ENCODE measurements around the gene PLAGL1.

The PLAGL1 gene

GRCh38 chr6:143998686-143999085 is 9.4 kb downstream of the PLAGL1 start:
- no peaks in the 10 kb centered on the region for H3K27me3 ChIP-seq (ENCODE audit: insufficient read depth, low read length, poor library complexity, severe bottlenecking)
- H3K4me1 ChIP-seq (ENCODE audit: insufficient read depth, low read length, poor library complexity, severe bottlenecking) = no peaks in the 10 kb centered on the region
- no peak overlapping the region for H3K4me3 ChIP-seq (ENCODE audit: low read length, poor library complexity, severe bottlenecking)

GRCh38 chr6:143993965-143994646 is 14.0 kb downstream of the PLAGL1 start:
- H3K9me3 ChIP-seq (ENCODE audit: insufficient read depth, low read depth, low read length) = no peaks in the 10 kb centered on the region
- no peak for TF ChIP-seq CTCF (conservative IDR thresholded peaks at IDR 0.05; ENCODE audit: low read length)
- no peak for TF ChIP-seq EZH2phosphoT487 (IDR thresholded peaks at IDR 0.05; ENCODE audit: borderline replicate concordance)
- H3K9me2 ChIP-seq (replicated peaks; ENCODE audit: low read depth, low read length) = no peaks in the 10 kb centered on the region
- H3K36me3 ChIP-seq (ENCODE audit: insufficient read depth, low read length) = no peaks in the 10 kb centered on the region
- H3F3A ChIP-seq (ENCODE audit: low read depth) = no peaks in the 10 kb centered on the region
- no peak overlapping the region for H3K4me2 ChIP-seq (ENCODE audit: low read depth, low read length, poor library complexity, severe bottlenecking)
- H3K4me1 ChIP-seq (ENCODE audit: insufficient read depth, low read length, poor library complexity, severe bottlenecking) = no peaks in the 10 kb centered on the region
- H4K20me1 ChIP-seq (ENCODE audit: insufficient read depth, low read length, poor library complexity, severe bottlenecking) = no peaks in the 10 kb centered on the region
- H3K9ac ChIP-seq (ENCODE audit: low read depth, low read length, poor library complexity, severe bottlenecking) = no peak overlapping the region
- H2AFZ ChIP-seq (ENCODE audit: low read length) = no peak overlapping the region
- H3K4me3 ChIP-seq (ENCODE audit: low read length, poor library complexity, severe bottlenecking) = no peak overlapping the region
- no peaks in the 10 kb centered on the region; the same call in 1 of the 2 replicates for H3K79me2 ChIP-seq (ENCODE audit: insufficient read depth, low read length)
- H3K27me3 ChIP-seq (ENCODE audit: insufficient read depth, low read length, poor library complexity, severe bottlenecking) = no peaks in the 10 kb centered on the region

More at GRCh38 chr6:143998686-143999085, 9.4 kb downstream of the PLAGL1 start:
- Histone ChIP-seq H3K79me2 (ENCODE audit: insufficient read depth, low read length) (peaks cover 12% of the 10 kb centered on the region), H3K4me2 (ENCODE audit: low read depth, low read length, poor library complexity, severe bottlenecking) (no peak overlapping the region), H4K20me1 (ENCODE audit: insufficient read depth, low read length, poor library complexity, severe bottlenecking) (no peaks in the 10 kb centered on the region), H3K9me2 (replicated peaks; ENCODE audit: low read depth, low read length) (no peaks in the 10 kb centered on the region), H3F3A (ENCODE audit: low read depth) (no peaks in the 10 kb centered on the region), H3K36me3 (ENCODE audit: insufficient read depth, low read length) (no peaks in the 10 kb centered on the region), H3K9me3 (ENCODE audit: insufficient read depth, low read depth, low read length) (peaks cover 15% of the 10 kb centered on the region), H3K9ac (ENCODE audit: low read depth, low read length, poor library complexity, severe bottlenecking) (no peak overlapping the region), H2AFZ (ENCODE audit: low read length) (no peak overlapping the region)
- no peak for TF ChIP-seq EZH2phosphoT487 (IDR thresholded peaks at IDR 0.05; ENCODE audit: borderline replicate concordance)
- no peak for TF ChIP-seq CTCF (conservative IDR thresholded peaks at IDR 0.05; ENCODE audit: low read length)

- Histone ChIP-seq H3K79me2 (ENCODE audit: insufficient read depth, low read length) (no peaks in the 10 kb centered on the region), H3K27me3 (ENCODE audit: insufficient read depth, low read length, poor library complexity, severe bottlenecking) (no peaks in the 10 kb centered on the region), H3K4me3 (ENCODE audit: low read length, poor library complexity, severe bottlenecking) (no peak overlapping the region), H3K4me1 (ENCODE audit: insufficient read depth, low read length, poor library complexity, severe bottlenecking) (no peaks in the 10 kb centered on the region), H3K9me3 (ENCODE audit: insufficient read depth, low read depth, low read length) (no peaks in the 10 kb centered on the region), H3K4me2 (ENCODE audit: low read depth, low read length, poor library complexity, severe bottlenecking) (no peak overlapping the region), H3F3A (ENCODE audit: low read depth) (no peaks in the 10 kb centered on the region), H3K9me2 (replicated peaks; ENCODE audit: low read depth, low read length) (no peaks in the 10 kb centered on the region), H2AFZ (ENCODE audit: low read length) (no peak overlapping the region), H3K36me3 (ENCODE audit: insufficient read depth, low read length) (no peaks in the 10 kb centered on the region), H3K9ac (ENCODE audit: low read depth, low read length, poor library complexity, severe bottlenecking) (no peak overlapping the region), H4K20me1 (ENCODE audit: insufficient read depth, low read length, poor library complexity, severe bottlenecking) (no peaks in the 10 kb centered on the region)
- TF ChIP-seq EZH2phosphoT487 (IDR thresholded peaks at IDR 0.05; ENCODE audit: borderline replicate concordance) (no peak), CTCF (conservative IDR thresholded peaks at IDR 0.05; ENCODE audit: low read length) (no peak)
Observed at GRCh38 chr6:143992285-143992684, 15.8 kb downstream of the PLAGL1 start.

Data from Loucy (cell line).